Measurements from ENCODE around the gene DAGLA. TPM values are rescaled to one million over a fixed set of nuclear protein-coding genes. Genes with fewer than 3 reads are reported as not detected.

Gene DAGLA
- total RNA-seq, 1 experiment from 2014 or later = 8.6 TPM

- Histone ChIP-seq H3K27me3 (ENCODE audit: low read length) (no peaks in the 10 kb centered on the region), H2AFZ (ENCODE audit: low read length) (no peak overlapping the region), H3K4me2 (ENCODE audit: low read length) (no peak overlapping the region), H3K9ac (ENCODE audit: low read length) (no peak overlapping the region), H3F3A (ENCODE audit: low read length, unreplicated experiment) (no peaks in the 10 kb centered on the region), H3K79me2 (ENCODE audit: low read length) (peaks cover 91% of the 10 kb centered on the region), H3K4me1 (ENCODE audit: insufficient read depth, low read length) (peaks cover 16% of the 10 kb centered on the region), H3K9me3 (ENCODE audit: low read length) (no peaks in the 10 kb centered on the region), H3K27ac (ENCODE audit: low read length) (no peak overlapping the region), H3K9me2 (replicated peaks; ENCODE audit: low read length) (no peaks in the 10 kb centered on the region), H3K36me3 (ENCODE audit: low read depth, low read length) (no peaks in the 10 kb centered on the region), H3K4me3 (ENCODE audit: low read length) (no peak overlapping the region), H4K20me1 (ENCODE audit: low read length) (no peaks in the 10 kb centered on the region; the same call in 1 of the 2 replicates)
- no peak for TF ChIP-seq EZH2 (IDR thresholded peaks at IDR 0.05; ENCODE audit: low read length, unreplicated experiment)
- TF ChIP-seq EZH2phosphoT487 (IDR thresholded peaks at IDR 0.05; ENCODE audit: borderline replicate concordance, low read length) = no peak
- TF ChIP-seq, protein P1, sequence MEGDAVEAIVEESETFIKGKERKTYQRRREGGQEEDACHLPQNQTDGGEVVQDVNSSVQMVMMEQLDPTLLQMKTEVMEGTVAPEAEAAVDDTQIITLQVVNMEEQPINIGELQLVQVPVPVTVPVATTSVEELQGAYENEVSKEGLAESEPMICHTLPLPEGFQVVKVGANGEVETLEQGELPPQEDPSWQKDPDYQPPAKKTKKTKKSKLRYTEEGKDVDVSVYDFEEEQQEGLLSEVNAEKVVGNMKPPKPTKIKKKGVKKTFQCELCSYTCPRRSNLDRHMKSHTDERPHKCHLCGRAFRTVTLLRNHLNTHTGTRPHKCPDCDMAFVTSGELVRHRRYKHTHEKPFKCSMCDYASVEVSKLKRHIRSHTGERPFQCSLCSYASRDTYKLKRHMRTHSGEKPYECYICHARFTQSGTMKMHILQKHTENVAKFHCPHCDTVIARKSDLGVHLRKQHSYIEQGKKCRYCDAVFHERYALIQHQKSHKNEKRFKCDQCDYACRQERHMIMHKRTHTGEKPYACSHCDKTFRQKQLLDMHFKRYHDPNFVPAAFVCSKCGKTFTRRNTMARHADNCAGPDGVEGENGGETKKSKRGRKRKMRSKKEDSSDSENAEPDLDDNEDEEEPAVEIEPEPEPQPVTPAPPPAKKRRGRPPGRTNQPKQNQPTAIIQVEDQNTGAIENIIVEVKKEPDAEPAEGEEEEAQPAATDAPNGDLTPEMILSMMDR (conservative IDR thresholded peaks at IDR 0.05; ENCODE audit: low read depth, low read length) = no peak
- ATAC-seq (no peak), DNase-seq (no peak)
- ChIA-PET POLR2A (ENCODE audit: unreplicated experiment) (no interaction called here), CTCF (interaction anchor here (1.4 kb wide), 1 partner anchor 47 kb away, joined by 3 read pairs; no protein-coding TSS in a partner anchor)
- intact Hi-C loops (cut with micrococcal nuclease) = no loop called here
- no TSS peak for BruUV-seq (replicated peaks)
These were observed 6.3 kb downstream of the DAGLA start for GRCh38 chr11:61686469-61686868.

GRCh38 chr11:61687420-61687819 lies 7.2 kb downstream of the DAGLA start:
- no peak for TF ChIP-seq EZH2phosphoT487 (IDR thresholded peaks at IDR 0.05; ENCODE audit: borderline replicate concordance, low read length)
- TF ChIP-seq, protein P1 (conservative IDR thresholded peaks at IDR 0.05; ENCODE audit: low read depth, low read length) = no peak
- no peak for TF ChIP-seq EZH2 (IDR thresholded peaks at IDR 0.05; ENCODE audit: low read length, unreplicated experiment)
- Histone ChIP-seq H4K20me1 (ENCODE audit: low read length) (no peaks in the 10 kb centered on the region; the same call in 1 of the 2 replicates), H3K9me2 (replicated peaks; ENCODE audit: low read length) (no peaks in the 10 kb centered on the region), H3K4me1 (ENCODE audit: insufficient read depth, low read length) (peaks cover 6% of the 10 kb centered on the region), H3K4me2 (ENCODE audit: low read length) (no peak overlapping the region), H3K27ac (ENCODE audit: low read length) (no peak overlapping the region), H3K4me3 (ENCODE audit: low read length) (no peak overlapping the region), H3K27me3 (ENCODE audit: low read length) (no peaks in the 10 kb centered on the region), H3K79me2 (ENCODE audit: low read length) (peaks cover 91% of the 10 kb centered on the region), H3K36me3 (ENCODE audit: low read depth, low read length) (no peaks in the 10 kb centered on the region), H2AFZ (ENCODE audit: low read length) (no peak overlapping the region), H3K9ac (ENCODE audit: low read length) (no peak overlapping the region), H3K9me3 (ENCODE audit: low read length) (no peaks in the 10 kb centered on the region), H3F3A (ENCODE audit: low read length, unreplicated experiment) (no peaks in the 10 kb centered on the region)
- CTCF ChIA-PET = no interaction called here
- POLR2A ChIA-PET (ENCODE audit: unreplicated experiment) = no interaction called here
- DNase-seq (no peak), ATAC-seq (no peak)
- BruUV-seq (replicated peaks) = no TSS peak
- intact Hi-C loops (cut with micrococcal nuclease) = no loop called here

- intact Hi-C loops (cut with micrococcal nuclease) = no loop called here
- no peak overlapping the region for H3K4me2 ChIP-seq (ENCODE audit: low read length)
- no peaks in the 10 kb centered on the region for H3F3A ChIP-seq (ENCODE audit: low read length, unreplicated experiment)
- BruUV-seq (replicated peaks) = no TSS peak
- H3K4me3 ChIP-seq (ENCODE audit: low read length) = no peak overlapping the region
- no peaks in the 10 kb centered on the region; the same call in 1 of the 2 replicates for H3K4me1 ChIP-seq (ENCODE audit: insufficient read depth, low read length)
- no peak overlapping the region for H3K27ac ChIP-seq (ENCODE audit: low read length)
- no peak overlapping the region for H2AFZ ChIP-seq (ENCODE audit: low read length)
- H3K9me3 ChIP-seq (ENCODE audit: low read length) = no peaks in the 10 kb centered on the region
- CTCF ChIA-PET = interaction anchor here (0.7 kb wide), 1 partner anchor 52 kb away, joined by 3 read pairs; no protein-coding TSS in a partner anchor
- TF ChIP-seq EZH2phosphoT487 (IDR thresholded peaks at IDR 0.05; ENCODE audit: borderline replicate concordance, low read length) = no peak
- TF ChIP-seq EZH2 (IDR thresholded peaks at IDR 0.05; ENCODE audit: low read length, unreplicated experiment) = no peak
- TF ChIP-seq, protein P1 (conservative IDR thresholded peaks at IDR 0.05; ENCODE audit: low read depth, low read length) = no peak
- H3K9me2 ChIP-seq (replicated peaks; ENCODE audit: low read length) = no peaks in the 10 kb centered on the region
- peaks cover 87% of the 10 kb centered on the region for H3K79me2 ChIP-seq (ENCODE audit: low read length)
- POLR2A ChIA-PET (ENCODE audit: unreplicated experiment) = no interaction called here
- H3K27me3 ChIP-seq (ENCODE audit: low read length) = no peaks in the 10 kb centered on the region
- H3K9ac ChIP-seq (ENCODE audit: low read length) = no peak overlapping the region
- no peaks in the 10 kb centered on the region for H3K36me3 ChIP-seq (ENCODE audit: low read depth, low read length)
- DNase-seq = no peak
- peak; percentile 29; the same call in 1 of the 2 replicates for ATAC-seq
- H4K20me1 ChIP-seq (ENCODE audit: low read length) = no peaks in the 10 kb centered on the region; the same call in 1 of the 2 replicates
These were observed 8.4 kb downstream of the DAGLA start for GRCh38 chr11:61688365-61689163.

Data from PC-3 (cell line).